Measurements from ENCODE around the gene DGKE.

DGKE gene

GRCh38 chr17:56810343-56810742 is 23.6 kb upstream of the DGKE start (continued):
- TF ChIP-seq ZNF639 (tag by site-specific recombination; IDR thresholded peaks at IDR 0.05), result no peak
- no peak for TF ChIP-seq ZNF433 (tag by site-specific recombination; IDR thresholded peaks at IDR 0.05; ENCODE audit: low read depth)
- no peak for TF ChIP-seq ZNF223 (tag by site-specific recombination; IDR thresholded peaks at IDR 0.05)
- TF ChIP-seq PRDM6 (tag by site-specific recombination; IDR thresholded peaks at IDR 0.05), result no peak
- TF ChIP-seq ZNF391 (tag by site-specific recombination; IDR thresholded peaks at IDR 0.05; ENCODE audit: borderline replicate concordance, low read depth), result no peak
- TF ChIP-seq ZNF629 (tag by site-specific recombination; IDR thresholded peaks at IDR 0.05), result no peak

DNA sequence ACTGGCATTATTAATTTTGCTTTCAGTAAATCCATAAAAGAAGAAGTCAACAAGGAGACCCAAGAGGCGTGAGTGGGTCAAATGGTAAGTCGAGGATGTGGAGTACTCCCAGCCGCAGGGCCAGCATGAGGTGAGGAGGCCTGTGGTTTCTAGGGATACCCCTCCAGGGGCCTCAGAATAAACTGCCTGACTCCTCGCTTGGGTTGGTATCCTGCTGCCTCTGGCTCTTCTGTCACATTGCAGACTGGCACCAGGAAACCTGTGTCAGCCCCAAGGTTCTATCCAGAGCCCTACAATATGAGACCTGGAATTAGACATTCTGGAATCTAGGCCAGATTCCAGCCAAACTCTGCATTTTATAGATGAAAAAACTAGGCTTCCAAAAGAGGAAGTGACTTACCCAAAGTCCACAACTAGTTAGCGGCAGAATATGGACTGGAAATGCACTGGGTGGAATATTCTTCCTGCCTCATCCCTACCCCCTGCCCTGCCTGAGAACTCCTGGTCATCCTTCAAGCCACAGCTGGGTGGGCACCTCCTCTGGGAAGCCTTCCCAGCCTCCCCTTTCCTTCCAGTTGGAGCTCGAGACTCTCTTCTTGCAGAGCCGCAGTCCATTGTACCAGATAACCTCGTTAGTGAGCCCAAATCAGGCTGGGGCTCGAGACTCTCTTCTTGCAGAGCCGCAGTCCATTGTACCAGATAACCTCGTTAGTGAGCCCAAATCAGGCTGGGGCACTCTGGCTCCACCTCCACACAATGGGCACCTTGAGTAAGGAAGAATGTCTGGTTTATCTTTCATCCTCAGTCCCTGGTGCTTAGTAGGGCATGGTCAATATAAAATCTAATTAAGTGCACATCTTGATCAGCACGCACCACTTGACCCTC is 22.8 kb upstream of the DGKE start:
- Histone ChIP-seq H3K4me3 (ENCODE audit: low read depth, low read length) (no peak overlapping the region), H3K4me1 (ENCODE audit: control insufficient read depth, insufficient read depth, low read length) (no peaks in the 10 kb centered on the region), H3K27ac (ENCODE audit: extremely low read depth, low read depth, low read length) (no peak overlapping the region), H3K36me3 (ENCODE audit: control insufficient read depth in 2 of 2, insufficient read depth in 1 of 2, low read length in 2 of 2) (no peaks in the 10 kb centered on the region), H3K9me3 (ENCODE audit: control insufficient read depth, insufficient read depth, low read depth, low read length) (no peaks in the 10 kb centered on the region)
- ChIA-PET POLR2A (no interaction called here), CTCF (interaction anchor here (0.6 to 1.0 kb wide), 2 partner anchors 200 to 315 kb away, joined by 3 read pairs; no protein-coding TSS in a partner anchor)
- TF ChIP-seq, protein P1, sequence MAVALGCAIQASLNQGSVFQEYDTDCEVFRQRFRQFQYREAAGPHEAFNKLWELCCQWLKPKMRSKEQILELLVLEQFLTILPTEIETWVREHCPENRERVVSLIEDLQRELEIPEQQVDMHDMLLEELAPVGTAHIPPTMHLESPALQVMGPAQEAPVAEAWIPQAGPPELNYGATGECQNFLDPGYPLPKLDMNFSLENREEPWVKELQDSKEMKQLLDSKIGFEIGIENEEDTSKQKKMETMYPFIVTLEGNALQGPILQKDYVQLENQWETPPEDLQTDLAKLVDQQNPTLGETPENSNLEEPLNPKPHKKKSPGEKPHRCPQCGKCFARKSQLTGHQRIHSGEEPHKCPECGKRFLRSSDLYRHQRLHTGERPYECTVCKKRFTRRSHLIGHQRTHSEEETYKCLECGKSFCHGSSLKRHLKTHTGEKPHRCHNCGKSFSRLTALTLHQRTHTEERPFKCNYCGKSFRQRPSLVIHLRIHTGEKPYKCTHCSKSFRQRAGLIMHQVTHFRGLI (tag by site-specific recombination; IDR thresholded peaks at IDR 0.05), result no peak
- TF ChIP-seq ZFP3 (tag by site-specific recombination; IDR thresholded peaks at IDR 0.05; ENCODE audit: low read depth), result no peak
- TF ChIP-seq ZNF48 (tag by site-specific recombination; IDR thresholded peaks at IDR 0.05), result no peak
- TF ChIP-seq, protein P2, sequence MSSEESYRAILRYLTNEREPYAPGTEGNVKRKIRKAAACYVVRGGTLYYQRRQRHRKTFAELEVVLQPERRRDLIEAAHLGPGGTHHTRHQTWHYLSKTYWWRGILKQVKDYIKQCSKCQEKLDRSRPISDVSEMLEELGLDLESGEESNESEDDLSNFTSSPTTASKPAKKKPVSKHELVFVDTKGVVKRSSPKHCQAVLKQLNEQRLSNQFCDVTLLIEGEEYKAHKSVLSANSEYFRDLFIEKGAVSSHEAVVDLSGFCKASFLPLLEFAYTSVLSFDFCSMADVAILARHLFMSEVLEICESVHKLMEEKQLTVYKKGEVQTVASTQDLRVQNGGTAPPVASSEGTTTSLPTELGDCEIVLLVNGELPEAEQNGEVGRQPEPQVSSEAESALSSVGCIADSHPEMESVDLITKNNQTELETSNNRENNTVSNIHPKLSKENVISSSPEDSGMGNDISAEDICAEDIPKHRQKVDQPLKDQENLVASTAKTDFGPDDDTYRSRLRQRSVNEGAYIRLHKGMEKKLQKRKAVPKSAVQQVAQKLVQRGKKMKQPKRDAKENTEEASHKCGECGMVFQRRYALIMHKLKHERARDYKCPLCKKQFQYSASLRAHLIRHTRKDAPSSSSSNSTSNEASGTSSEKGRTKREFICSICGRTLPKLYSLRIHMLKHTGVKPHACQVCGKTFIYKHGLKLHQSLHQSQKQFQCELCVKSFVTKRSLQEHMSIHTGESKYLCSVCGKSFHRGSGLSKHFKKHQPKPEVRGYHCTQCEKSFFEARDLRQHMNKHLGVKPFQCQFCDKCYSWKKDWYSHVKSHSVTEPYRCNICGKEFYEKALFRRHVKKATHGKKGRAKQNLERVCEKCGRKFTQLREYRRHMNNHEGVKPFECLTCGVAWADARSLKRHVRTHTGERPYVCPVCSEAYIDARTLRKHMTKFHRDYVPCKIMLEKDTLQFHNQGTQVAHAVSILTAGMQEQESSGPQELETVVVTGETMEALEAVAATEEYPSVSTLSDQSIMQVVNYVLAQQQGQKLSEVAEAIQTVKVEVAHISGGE (tag by site-specific recombination; conservative IDR thresholded peaks at IDR 0.05; ENCODE audit: low read depth), result no peak
- TF ChIP-seq, protein P3, sequence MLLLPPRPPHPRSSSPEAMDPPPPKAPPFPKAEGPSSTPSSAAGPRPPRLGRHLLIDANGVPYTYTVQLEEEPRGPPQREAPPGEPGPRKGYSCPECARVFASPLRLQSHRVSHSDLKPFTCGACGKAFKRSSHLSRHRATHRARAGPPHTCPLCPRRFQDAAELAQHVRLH (tag by site-specific recombination; IDR thresholded peaks at IDR 0.05), result no peak
- no peak for TF ChIP-seq TCF7L2 (IDR thresholded peaks at IDR 0.05; ENCODE audit: borderline replicate concordance, low read depth, low read length)
- no peak for TF ChIP-seq ZNF785 (tag by site-specific recombination; IDR thresholded peaks at IDR 0.05)
- TF ChIP-seq ZNF398 (tag by site-specific recombination; IDR thresholded peaks at IDR 0.05), result no peak
- TF ChIP-seq ZNF670 (tag by site-specific recombination; IDR thresholded peaks at IDR 0.05; ENCODE audit: low read depth), result no peak
- no peak for TF ChIP-seq ZNF302 (tag by site-specific recombination; IDR thresholded peaks at IDR 0.05; ENCODE audit: low read depth)
- TF ChIP-seq FEZF1 (tag by site-specific recombination; IDR thresholded peaks at IDR 0.05), result no peak
- no peak for TF ChIP-seq EGR2 (tag by site-specific recombination; IDR thresholded peaks at IDR 0.05; ENCODE audit: low read depth)
- TF ChIP-seq, protein P4, sequence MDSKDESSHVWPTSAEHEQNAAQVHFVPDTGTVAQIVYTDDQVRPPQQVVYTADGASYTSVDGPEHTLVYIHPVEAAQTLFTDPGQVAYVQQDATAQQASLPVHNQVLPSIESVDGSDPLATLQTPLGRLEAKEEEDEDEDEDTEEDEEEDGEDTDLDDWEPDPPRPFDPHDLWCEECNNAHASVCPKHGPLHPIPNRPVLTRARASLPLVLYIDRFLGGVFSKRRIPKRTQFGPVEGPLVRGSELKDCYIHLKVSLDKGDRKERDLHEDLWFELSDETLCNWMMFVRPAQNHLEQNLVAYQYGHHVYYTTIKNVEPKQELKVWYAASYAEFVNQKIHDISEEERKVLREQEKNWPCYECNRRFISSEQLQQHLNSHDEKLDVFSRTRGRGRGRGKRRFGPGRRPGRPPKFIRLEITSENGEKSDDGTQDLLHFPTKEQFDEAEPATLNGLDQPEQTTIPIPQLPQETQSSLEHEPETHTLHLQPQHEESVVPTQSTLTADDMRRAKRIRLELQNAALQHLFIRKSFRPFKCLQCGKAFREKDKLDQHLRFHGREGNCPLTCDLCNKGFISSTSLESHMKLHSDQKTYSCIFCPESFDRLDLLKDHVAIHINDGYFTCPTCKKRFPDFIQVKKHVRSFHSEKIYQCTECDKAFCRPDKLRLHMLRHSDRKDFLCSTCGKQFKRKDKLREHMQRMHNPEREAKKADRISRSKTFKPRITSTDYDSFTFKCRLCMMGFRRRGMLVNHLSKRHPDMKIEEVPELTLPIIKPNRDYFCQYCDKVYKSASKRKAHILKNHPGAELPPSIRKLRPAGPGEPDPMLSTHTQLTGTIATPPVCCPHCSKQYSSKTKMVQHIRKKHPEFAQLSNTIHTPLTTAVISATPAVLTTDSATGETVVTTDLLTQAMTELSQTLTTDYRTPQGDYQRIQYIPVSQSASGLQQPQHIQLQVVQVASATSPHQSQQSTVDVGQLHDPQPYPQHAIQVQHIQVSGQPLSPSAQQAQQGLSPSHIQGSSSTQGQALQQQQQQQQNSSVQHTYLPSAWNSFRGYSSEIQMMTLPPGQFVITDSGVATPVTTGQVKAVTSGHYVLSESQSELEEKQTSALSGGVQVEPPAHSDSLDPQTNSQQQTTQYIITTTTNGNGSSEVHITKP (tag by site-specific recombination; IDR thresholded peaks at IDR 0.05), result no peak

All from HEK293 (cell line).